C4-2B (cell line): ENCODE measurements around the gene FBRSL1.

Source experiments
- CTCF ChIP-seq: fragments of 450-650 bp; conservative IDR thresholded peaks from 2 replicates; pipeline ENCODE4 v1.5.1; 2017; ENCODE audit warnings: mild to moderate bottlenecking
- ZFX ChIP-seq: fragments of 450-650 bp; IDR thresholded peaks from 2 replicates; pipeline ENCODE4 v1.6.1; 2017

DNA sequence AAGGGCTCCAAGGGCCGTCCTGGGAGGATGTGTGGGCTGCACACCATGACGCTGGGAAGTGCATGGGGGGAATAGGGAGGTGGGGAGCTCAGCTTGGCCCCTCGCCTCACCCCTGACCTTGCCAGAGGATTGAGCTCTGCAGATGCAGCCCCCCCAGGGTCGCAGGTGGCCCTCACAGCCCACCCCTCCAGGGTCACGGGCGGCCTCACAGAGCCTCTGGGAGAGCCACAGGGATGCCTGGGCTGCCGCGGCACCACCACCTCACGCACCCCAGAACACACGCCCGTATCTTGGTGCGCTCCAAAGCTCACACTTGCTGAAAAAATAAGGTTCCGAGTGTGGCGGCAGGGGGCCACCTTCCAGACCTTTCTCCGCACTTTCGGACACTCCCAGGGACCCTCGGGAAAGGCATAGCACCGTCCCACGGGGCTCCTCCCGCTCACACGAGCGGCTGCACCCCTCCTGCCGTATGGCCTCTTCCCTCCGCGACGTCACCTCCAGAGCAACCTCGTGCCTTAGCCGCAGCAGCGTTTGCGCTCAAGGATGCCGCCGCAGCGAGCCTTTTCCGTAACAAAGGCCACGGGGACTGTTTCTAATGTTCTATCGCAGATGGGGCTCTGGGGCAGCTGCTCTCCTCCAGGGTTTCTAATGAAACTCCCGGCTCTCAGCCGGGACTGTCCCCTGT is 9.9 kb upstream of the FBRSL1 start:
- TF ChIP-seq CTCF = no peak
- TF ChIP-seq ZFX = no peak
